Muscle layer of colon (tissue), 2 donors: ENCODE data around the gene CYREN.
"Not testable (repeated sequence)": the region's sequence is repeated elsewhere in the genome, so short reads cannot be mapped to it uniquely, and the experiment has no call there.

Experiments
- H3K27ac ChIP-seq: one replicate; pipeline ENCODE4 v1.7.0; 2013; ENCODE audit warnings: low read depth, mild to moderate bottlenecking, low read length, moderate library complexity
- H3K27me3 ChIP-seq, 2 donors: one replicate each; pipeline ENCODE4 v1.7.0; 2013; ENCODE audit warnings: low read length in 2 of 2, mild to moderate bottlenecking in 2 of 2; ENCODE audit not compliant: insufficient read depth in 2 of 2, control insufficient read depth in 1 of 2
- H3K36me3 ChIP-seq: one replicate; pipeline ENCODE4 v1.7.0; 2013; ENCODE audit warnings: mild to moderate bottlenecking, low read length; ENCODE audit not compliant: insufficient read depth
- H3K4me1 ChIP-seq: one replicate; pipeline ENCODE4 v1.7.0; 2013; ENCODE audit warnings: mild to moderate bottlenecking, low read length; ENCODE audit not compliant: insufficient read depth
- H3K4me3 ChIP-seq, 2 donors: one replicate each; pipeline ENCODE4 v1.7.0; 2013; ENCODE audit warnings: low read length in 2 of 2, low read depth in 1 of 2, mild to moderate bottlenecking in 1 of 2, moderate library complexity in 1 of 2
- H3K9ac ChIP-seq: one replicate; pipeline ENCODE4 v1.7.0; 2013; ENCODE audit warnings: low read length
- H3K9me3 ChIP-seq: one replicate; pipeline ENCODE4 v1.7.0; 2013; ENCODE audit warnings: mild to moderate bottlenecking, low read length
- donor health status: abdominal sarcoma.
- donor health status: Adenocarcinoma of cecum.

Gene CYREN

GRCh38 chr7:135151132-135151531 lies 19.4 kb downstream of the CYREN start:
- Histone ChIP-seq H3K27me3 (no peaks in the 10 kb centered on the region), H3K4me1 (peaks cover 13% of the 10 kb centered on the region), H3K36me3 (no peaks in the 10 kb centered on the region), H3K27ac (no peak overlapping the region), H3K4me3 (no peak overlapping the region), H3K9me3 (no peaks in the 10 kb centered on the region), H3K9ac (no peak overlapping the region)

- no peak overlapping the region for H3K27ac ChIP-seq
- no peak overlapping the region for H3K4me3 ChIP-seq
- H3K9me3 ChIP-seq: no peaks in the 10 kb centered on the region
- no peaks in the 10 kb centered on the region for H3K27me3 ChIP-seq
- no peaks in the 10 kb centered on the region for H3K36me3 ChIP-seq
- peaks cover 13% of the 10 kb centered on the region for H3K4me1 ChIP-seq
- no peak overlapping the region for H3K9ac ChIP-seq
These were observed 20.3 kb downstream of the CYREN start for GRCh38 chr7:135150072-135150782.

GRCh38 chr7:135147899-135148721 lies 22.4 kb downstream of the CYREN start, which contains the start of gene TMEM140:
Gene TMEM140, plus strand, starts transcription at chr7:135148072. Its CDS starts 16,370 bp downstream, at chr7:135164442.
- H3K9me3 ChIP-seq: no peaks in the 10 kb centered on the region
- no peaks in the 10 kb centered on the region for H3K27me3 ChIP-seq
- H3K36me3 ChIP-seq: no peaks in the 10 kb centered on the region
- peak within 1 kb of the TSS; percentile 84 to 86 for H3K4me3 ChIP-seq
- peak within 1 kb of the TSS; percentile 81 for H3K9ac ChIP-seq
- peaks cover 13% of the 10 kb centered on the region for H3K4me1 ChIP-seq
- H3K27ac ChIP-seq: peak within 1 kb of the TSS; percentile 90

- Histone ChIP-seq H3K4me3 (peak overlapping the region; percentile 84 to 86), H3K27me3 (no peaks in the 10 kb centered on the region), H3K27ac (peak overlapping the region; percentile 90), H3K36me3 (no peaks in the 10 kb centered on the region), H3K9me3 (no peaks in the 10 kb centered on the region), H3K4me1 (peaks cover 13% of the 10 kb centered on the region), H3K9ac (peak overlapping the region; percentile 81)
These were observed 23.1 kb downstream of the CYREN start for GRCh38 chr7:135147341-135147898.

GRCh38 chr7:135143885-135144668 lies 26.4 kb downstream of the CYREN start:
- Histone ChIP-seq H3K9me3 (no peaks in the 10 kb centered on the region), H3K9ac (no peak overlapping the region), H3K4me3 (no peak overlapping the region), H3K27ac (no peak overlapping the region), H3K4me1 (peaks cover 5% of the 10 kb centered on the region), H3K27me3 (no peaks in the 10 kb centered on the region), H3K36me3 (no peaks in the 10 kb centered on the region)

DNA sequence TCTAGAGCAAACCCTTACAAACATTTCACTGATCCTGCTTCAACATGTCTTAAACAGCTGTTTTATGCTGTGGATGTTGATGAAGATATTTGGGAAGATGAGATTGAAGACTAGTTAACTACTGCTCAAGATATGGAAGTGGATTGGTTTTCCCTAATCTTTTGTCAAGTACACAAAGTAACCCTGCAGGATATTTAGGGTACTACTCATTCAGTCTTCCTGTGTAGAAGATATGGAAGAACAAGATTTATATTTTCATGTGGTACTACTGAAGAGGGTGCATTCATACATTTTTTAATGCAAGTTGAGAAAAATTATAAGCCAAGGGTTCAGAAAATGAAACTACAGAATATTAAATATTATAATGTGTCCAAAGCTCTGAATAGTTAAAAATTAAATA lies 40.9 kb downstream of the CYREN start:
- Histone ChIP-seq H3K27ac (no peak overlapping the region), H3K4me3 (no peak overlapping the region), H3K9ac (no peak overlapping the region), H3K9me3 (no peaks in the 10 kb centered on the region), H3K4me1 (no peaks in the 10 kb centered on the region), H3K27me3 (no peaks in the 10 kb centered on the region), H3K36me3 (no peaks in the 10 kb centered on the region)

DNA sequence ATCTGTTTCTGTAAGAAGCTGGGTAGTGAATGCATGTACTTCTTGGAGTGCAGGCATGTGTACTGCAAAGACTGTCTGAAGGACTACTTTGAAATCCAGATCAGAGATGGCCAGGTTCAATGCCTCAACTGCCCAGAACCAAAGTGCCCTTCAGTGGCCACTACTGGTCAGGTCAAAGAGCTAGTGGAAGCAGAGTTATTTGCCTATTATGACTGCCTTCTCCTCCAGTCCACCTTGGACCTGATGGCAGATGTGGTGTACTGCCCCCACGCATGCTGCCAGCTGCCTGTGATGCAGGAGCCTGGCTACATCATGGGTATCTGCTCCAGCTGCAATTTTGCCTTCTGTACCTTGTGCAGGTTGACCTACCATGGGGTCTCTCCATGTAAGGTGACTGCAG lies 41.6 kb downstream of the CYREN start:
- no peaks in the 10 kb centered on the region for H3K36me3 ChIP-seq
- H3K27me3 ChIP-seq: no peaks in the 10 kb centered on the region
- H3K9me3 ChIP-seq: no peaks in the 10 kb centered on the region
- H3K4me3 ChIP-seq: no peak overlapping the region
- no peak overlapping the region for H3K9ac ChIP-seq
- H3K27ac ChIP-seq: no peak overlapping the region
- H3K4me1 ChIP-seq: no peaks in the 10 kb centered on the region

DNA sequence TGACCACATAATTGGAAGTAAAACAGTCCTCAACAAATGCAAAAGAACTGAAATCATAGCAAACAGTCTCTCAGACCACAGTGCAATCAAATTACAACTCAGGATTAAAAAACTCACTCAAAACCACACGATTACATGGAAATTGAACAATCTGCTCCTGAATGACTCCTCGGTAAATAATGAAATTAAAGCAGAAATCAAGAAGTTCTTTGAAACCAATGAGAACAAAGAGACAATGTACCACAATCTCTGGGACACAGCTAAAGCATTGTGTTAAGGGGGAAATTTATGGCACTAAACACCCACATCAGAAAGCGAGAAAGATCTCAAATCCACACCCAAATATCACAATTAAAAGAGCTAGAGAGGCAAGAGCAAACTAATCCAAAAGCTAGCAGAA lies 45.9 kb downstream of the CYREN start:
- H3K9ac ChIP-seq, H3K36me3 ChIP-seq, H3K9me3 ChIP-seq, H3K27me3 ChIP-seq, H3K27ac ChIP-seq, H3K4me1 ChIP-seq, H3K4me3 ChIP-seq: not testable (repeated sequence)

DNA sequence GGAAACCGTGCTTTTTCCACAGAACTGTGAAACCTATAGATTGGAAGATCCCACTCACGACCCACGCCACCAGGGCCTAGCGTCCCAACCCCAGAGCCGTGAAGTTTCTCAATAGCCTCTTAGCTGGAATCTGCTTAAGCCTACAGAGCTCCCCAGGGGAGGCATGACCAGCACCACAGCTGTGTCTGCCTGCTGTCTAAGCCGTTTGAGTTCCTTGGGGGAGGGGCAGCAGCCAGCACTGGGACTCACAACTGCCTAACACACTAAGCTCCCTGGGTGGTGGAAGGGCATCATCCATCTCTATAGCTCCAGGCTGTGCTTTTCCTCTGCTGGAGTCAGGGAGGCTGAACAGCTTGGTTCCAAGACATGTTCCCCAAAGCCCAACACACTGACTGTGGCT lies 48.6 kb downstream of the CYREN start:
- no peak overlapping the region for H3K4me3 ChIP-seq
- no peak overlapping the region for H3K9ac ChIP-seq
- H3K9me3 ChIP-seq: no peaks in the 10 kb centered on the region
- H3K27me3 ChIP-seq: no peaks in the 10 kb centered on the region
- no peak overlapping the region for H3K27ac ChIP-seq
- no peaks in the 10 kb centered on the region for H3K4me1 ChIP-seq
- no peaks in the 10 kb centered on the region for H3K36me3 ChIP-seq

GRCh38 chr7:135117096-135117495 lies 53.4 kb downstream of the CYREN start:
- H3K9me3 ChIP-seq: no peaks in the 10 kb centered on the region
- no peaks in the 10 kb centered on the region for H3K4me1 ChIP-seq
- no peak overlapping the region for H3K9ac ChIP-seq
- no peak overlapping the region for H3K4me3 ChIP-seq
- no peaks in the 10 kb centered on the region for H3K36me3 ChIP-seq
- no peak overlapping the region for H3K27ac ChIP-seq
- no peaks in the 10 kb centered on the region for H3K27me3 ChIP-seq
